ENCODE data around the gene CRYBG3.

DNA sequence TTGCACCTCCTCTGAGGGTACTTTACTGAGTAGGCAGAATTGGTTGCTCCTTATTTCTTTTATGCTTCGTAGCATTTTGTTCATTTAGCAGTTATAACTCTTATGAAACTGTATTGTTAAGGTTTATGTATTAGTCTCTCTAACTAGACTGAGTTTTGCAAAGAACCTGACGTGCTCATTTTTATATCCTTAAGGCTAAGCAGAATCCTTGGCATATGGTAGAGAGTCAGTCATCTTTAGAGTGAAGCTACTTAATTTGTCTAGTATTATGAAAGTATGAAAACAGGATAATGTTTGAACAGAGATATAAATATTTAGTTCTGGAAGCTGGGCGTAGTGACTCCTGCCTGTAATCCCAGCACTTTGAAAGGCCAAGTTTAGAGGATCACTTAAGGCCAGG lies 20.1 kb downstream of the CRYBG3 start:
- TF ChIP-seq CTCF (IDR thresholded peaks at IDR 0.05; ENCODE audit: borderline replicate concordance, extremely low read depth, low read length, poor library complexity, severe bottlenecking): no peak
- TF ChIP-seq EZH2 (IDR thresholded peaks at IDR 0.05; ENCODE audit: borderline replicate concordance, low read depth, low read length, severe bottlenecking): no peak
